GM21423 (cell line): ENCODE measurements around the gene HMGN2.
"Not testable (repeated sequence)": the region's sequence is repeated elsewhere in the genome, so short reads cannot be mapped to it uniquely, and the experiment has no call there.

Source experiments
- ATAC-seq: cut with Tn5 transposase; IDR thresholded peaks from one replicate; pipeline ENCODE4 v1.9.1; 2021; ENCODE audit warnings: mild to moderate bottlenecking, moderate library complexity; ENCODE audit not compliant: unreplicated experiment

The HMGN2 gene

DNA sequence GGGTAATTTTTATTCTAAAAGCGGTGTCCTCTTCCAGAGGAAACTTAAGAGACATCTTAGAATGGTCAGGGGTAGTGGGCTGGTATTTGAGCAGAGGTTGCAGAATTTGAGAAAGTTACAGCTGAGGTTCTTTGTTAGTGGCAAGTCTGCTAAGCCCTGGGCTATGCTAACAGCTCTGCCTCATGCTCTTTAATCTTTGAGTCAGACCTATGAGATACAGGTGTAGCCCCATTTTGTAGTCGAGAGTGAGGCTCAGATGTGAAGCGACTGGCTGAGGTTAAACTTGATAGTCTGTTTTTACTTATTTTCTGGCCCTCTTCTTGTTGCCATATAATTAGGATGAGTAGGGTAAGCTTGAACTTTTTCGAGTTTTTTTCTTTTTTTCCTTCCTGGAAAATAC, 4.7 kb downstream of the HMGN2 start:
- ATAC-seq: no peak

DNA sequence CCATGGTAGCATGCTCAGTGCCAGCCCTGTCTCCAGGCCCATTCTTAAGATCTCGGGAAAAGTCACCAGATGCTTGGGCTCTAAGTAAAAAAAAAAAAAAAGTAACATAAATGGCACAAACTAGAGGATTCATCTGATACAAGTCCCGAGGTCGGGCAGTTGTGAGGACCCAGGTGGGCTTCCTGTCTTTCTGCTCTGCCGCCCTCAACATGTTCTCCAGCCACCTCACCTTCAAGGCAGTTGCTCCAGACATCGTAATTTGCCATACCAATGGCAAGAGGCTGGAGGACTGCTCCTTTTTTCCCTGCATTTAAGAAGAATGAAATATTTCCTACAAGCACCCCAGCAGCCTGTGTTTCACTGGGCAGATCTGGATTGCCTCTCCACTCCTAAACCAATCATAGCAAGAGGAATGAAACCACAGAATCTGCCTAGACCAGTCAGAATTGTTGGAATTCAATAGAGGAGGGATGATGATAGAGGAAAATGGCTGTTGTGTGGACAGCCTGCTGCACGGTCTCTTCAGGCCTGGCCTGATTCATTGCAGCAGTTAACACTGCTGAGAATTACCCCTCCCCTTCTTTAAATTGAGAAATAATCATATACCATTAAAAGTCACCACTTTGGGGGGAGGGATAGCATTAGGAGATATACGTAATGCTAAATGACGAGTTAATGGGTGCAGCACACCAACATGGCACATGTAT, 5.4 kb downstream of the HMGN2 start:
- no peak for ATAC-seq

DNA sequence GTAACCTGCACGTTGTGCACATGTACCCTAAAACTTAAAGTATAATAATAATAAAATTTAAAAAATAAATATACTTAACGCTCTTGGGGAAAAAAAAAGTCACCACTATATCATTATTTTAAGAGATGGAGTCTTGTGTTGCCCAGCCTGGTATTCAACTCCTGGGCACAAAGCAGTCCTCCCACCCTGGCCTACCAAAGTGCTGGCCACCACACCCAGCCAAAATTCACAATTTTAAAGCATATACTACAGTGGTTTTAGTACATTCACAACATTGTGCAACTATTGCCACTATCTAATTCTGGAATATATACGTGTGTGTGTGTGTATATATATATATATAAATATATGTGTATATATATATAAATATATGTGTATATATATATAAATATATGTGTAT, 5.9 kb downstream of the HMGN2 start:
- no peak for ATAC-seq

DNA sequence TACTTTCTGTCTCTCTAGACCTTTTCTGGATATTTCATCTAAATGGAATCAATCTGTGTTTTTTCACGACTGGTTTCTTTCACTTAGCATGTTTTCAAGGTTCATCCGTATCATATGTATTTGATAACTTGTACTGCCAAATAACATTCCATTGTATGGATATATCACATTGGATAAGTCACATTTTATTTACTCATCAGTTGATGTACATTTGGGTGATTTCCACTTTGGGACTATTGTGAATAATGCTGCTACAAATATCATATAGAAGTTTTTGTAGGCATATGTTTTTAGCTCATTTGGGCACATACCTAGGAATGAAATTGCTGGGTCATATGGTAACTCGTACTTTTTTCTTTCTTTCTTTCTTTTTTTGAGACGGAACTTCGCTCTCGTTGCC, 6.7 kb downstream of the HMGN2 start:
- no peak for ATAC-seq

DNA sequence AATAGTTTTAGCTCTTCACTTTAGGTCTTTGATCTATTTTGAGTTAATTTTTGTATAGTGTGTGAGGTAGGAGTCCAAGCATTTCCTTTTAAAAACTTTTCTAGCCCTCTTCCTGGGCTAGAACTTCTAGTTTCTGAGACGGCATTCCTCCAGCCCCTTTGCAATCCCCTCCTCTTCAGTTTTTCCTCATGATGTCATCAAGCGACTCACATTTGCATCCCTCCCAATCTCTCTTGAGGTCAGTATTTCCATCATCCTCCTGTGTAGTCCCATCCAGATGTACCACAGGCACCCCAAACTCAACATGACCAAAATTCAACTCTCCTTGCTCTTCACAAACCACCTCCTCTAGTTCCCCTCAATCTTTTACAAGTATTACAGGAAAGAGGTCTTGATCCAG, 10.7 kb downstream of the HMGN2 start:
- ATAC-seq: no peak

DNA sequence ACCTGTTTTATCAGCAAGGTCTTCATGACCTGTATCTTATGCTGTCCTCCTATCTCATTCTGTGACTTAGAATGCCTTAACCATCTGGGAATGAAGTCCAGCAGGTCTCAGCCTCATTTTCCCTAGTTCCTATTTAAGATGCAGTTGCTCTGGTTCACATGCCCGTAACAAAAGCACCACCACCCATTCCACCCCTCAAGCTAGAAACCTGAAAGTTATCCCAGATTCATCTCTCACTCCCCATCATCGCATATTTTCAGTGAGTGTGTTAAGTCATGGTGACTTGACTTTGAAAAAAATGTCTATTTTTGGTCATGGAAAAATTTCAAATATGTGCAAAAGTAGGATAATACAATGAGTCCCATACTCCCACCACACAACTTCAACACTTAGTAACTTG, 11.7 kb downstream of the HMGN2 start:
- ATAC-seq: no peak

DNA sequence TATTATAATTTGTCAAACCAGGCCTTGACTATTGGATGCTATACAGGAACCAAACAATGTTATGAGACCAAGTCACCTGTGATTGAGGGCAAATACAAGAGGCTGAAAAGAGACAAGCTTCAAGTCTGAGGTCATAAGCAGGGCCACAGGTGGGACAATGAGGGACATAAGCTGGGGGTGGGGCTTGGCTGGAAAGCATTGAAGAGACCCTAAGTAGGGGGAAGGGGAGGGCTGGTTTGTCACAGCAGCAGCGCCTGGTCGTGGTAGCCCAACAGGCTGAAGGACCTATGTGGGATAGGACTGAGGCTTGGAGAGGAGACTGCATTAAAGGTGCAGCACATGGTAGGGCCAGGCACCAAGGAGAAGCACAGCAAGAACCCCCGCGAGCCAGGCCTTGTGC, 17.9 kb downstream of the HMGN2 start:
- no peak for ATAC-seq

DNA sequence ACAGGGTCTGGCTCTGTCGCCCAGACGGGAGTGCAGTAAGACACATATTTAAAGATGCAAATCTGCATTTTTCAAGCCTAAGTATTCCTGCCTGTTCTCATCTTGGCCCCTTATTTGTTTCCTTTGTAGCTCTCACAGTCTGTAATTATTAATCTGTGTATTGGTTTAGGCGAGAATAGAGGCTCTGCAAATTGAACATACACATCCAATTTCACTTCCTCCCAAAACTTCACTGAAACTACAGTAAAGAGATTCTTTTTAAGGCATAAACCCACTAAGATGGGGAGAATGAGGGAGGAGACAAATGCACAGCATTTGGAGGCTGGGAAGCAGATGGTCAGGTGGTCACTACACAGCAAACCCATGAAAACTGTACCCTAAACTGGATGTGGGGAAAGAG, 21.0 kb downstream of the HMGN2 start:
- no peak for ATAC-seq

DNA sequence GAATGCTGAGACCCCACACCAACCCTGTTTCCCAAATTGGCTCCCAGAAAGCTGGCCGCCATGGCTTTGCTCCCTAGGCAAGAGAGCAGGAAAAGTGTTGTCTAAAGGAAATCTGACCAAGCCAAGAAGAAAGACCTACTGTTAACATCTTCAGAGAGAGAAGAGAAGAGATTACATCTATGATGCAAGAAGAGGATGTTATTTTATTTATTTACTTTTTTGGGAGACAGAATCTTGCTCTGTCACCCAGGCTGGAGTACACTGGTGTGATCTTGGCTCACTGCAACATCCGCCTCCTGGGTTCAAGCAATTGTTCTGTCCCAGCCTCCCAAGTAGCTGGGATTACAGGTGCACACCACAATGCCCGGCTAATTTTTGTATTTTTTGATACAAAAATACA, 21.7 kb downstream of the HMGN2 start:
- no peak for ATAC-seq

DNA sequence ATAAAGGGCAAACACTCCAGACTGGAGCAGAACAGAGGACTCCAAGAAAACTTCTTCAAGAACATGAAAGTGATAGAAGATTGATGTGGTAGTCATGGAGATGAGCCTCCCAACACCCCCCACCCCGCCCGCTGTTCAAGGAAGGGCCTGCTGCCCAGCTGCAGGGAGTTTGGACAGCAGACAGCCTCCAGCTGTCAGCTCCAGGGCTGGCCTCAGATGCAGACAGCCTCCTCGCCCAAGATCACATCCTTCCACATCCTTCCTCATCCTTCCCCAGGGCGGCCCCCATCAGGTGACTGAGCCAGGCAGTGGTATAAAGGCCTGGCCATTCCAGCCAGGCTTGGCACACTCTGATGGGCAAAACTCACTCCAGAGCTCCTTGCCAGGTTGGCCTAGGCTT, 24.6 kb downstream of the HMGN2 start:
- ATAC-seq: no peak

DNA sequence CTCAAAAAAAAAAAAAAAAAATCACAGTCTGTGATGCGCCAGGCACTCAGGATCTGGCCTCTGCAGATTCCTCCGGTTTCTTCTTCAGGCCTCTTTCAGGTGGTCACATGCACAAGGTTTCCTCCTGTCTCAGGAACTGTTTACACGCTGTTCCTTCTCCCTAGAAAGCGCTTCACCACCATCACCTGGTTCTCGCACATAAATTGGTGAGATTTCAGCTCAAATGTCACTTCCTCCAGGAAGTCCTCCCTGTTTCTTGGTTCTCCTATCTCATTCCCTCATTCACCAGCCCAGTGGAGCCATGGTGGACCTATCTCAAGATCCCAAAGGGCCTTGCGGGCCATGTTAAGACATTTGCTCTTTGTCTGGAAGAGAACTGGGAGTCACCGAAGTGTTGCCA, 26.7 kb downstream of the HMGN2 start:
- ATAC-seq: no peak

DNA sequence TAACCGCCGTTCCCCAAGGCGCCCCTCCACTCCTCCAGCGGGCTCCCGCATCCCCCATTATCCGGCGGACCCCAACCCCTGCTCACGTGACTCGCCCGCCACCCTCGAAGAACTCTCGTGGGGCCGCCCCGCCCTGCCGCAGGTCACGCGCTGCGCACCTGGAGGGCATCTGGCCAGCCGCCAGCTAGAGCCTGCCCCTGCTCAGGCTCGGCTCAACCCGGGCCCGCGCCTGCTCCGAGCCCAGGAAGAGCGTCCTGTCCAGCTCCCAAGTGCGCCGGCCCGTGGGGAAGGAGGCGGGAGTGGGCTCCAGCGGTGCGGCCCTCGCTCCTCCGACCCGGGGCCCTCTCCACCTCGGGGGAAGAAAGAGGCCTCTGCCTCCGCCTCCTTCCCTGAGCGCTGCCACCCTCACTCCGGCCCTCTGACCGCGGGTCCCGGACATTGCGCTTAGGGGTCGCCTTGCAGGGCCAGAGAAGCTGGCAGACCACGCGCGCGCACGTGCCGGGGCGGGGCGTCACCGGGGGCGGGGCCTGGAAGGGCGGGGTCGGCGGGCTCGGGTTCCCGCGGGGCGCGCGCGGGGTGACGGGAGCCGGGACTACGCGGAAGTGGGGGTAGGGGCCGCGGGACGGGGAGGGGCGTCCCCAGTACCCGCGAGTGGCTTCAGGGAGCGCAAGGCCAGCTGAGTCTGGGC, 28.4 kb downstream of the HMGN2 start:
- peak; percentile 62 for ATAC-seq

DNA sequence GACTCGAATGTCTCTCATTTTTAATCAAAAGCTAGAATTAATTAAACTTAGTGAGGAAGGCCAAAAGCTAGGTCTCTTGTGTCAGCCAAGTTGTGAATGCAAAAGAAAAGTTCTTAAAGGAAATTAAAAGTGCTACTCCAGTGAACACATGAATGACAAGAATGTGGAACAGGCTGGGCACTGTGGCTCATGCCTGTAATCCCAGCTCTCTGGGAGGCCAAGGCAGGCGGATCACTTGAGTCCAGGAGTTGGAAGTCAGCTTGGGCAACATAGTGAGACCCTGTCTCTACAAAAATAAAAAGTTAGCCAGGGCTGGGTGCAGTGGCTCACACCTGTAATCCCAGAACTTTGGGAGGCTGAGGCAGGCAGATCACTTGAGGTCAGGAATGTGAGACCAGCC, 38.5 kb downstream of the HMGN2 start:
- not testable (repeated sequence) for ATAC-seq

DNA sequence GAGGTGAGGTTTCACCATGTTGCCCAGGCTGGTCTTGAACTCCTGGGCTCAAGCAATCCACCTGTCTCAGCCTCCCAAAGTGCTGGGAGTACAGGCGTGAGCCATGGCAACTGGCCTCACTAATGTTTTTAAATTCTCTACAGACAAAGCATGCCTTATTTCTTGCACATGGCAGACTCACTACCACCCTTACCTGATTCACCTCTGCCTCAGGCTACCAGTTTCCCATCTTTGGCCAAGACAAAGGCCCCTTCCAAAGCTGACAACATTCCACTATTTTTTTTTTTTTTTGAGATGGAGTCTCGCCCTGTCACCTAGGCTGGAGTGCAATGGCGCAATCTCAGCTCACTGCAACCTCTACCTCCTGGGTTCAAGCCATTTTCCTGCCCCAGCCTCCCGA, 43.6 kb downstream of the HMGN2 start:
- not testable (repeated sequence) for ATAC-seq

DNA sequence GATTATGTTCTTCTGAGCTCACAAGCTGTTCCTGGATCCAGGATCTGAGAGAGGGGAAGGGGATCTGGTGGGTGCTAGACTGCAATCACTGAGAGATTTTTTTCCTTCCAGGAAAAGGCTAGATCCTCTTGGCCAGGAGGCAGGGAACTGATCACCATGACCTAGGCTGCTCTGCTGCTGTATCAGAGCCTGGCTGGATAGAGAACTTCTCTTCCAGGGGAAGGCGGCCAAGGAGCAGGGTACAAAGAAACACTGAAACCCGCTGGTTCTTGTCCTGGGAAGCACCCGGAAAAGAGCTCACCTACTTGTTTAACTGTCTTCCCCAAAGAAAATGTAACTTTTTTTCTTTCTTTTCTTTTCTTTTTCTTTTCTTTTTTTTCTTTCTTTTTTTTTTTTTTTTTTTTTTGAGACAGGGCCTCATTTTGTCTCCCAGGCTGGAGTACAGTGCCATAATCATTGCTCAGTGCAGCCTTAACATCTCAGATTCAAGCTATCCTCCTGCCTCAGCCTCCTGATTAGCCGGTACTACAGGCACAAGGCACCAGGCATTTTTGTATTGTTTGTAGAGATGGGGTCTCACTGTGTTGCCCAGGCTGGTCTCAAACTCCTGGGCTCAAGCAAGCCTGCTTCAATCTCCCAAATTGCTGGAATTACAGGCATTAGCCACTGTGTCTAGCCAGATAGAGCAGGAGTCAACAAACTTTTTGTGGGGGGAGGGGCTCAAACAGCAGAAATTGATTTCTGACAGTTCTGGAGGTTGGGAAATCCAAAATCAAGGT, 44.9 kb downstream of the HMGN2 start:
- no peak for ATAC-seq

DNA sequence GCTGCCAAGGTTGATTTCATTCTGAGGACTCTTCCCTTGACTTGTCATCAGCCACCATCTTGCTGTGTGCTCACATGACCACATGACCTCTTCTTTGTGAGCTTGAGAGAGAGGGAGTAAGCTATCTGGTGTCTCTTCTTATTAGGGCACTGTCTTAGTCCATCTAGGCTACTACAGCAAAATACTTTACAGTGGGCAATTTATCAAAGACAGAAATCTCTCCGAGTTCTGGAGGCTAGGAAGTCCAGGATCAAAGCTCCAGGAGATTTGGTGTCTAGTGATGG, 45.5 kb downstream of the HMGN2 start:
- no peak for ATAC-seq

DNA sequence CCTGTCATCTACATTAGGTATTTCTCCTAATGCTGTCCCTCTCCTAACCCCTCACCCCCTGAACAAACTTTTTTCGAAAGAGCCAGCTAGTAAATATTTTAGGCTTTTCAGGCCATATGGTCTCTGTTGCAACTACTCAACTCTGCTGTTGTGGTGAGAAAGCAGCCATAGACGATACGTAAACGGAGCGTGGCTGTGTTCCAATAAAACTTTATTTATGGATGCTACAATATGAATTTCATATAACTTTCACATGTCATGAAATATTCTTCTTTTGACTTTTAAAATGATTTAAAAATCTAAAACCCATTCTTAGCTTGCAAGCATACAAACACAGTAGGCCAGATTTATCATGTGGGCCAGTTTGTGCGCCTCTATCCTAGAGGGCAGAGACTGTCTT, 46.1 kb downstream of the HMGN2 start:
- ATAC-seq: no peak

DNA sequence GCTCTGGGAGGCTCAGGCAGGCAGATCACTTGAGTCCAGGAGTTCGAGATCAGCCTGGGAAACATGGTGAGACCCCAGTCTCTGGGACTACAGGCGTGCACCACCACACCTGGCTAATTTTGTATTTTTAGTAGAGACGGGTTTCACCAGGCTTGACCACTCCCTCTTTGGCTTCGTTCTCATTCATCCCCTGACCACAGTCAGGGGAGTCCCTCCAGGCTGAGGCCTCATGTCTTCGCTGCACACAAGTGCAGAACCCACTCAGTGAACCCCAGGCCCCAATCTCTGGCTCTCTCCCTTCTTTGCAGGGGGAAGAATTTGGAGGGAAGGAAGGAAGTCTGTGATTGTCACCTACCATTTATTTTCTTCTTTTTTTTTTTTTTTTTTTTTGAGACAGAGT, 48.1 kb downstream of the HMGN2 start:
- no peak for ATAC-seq

DNA sequence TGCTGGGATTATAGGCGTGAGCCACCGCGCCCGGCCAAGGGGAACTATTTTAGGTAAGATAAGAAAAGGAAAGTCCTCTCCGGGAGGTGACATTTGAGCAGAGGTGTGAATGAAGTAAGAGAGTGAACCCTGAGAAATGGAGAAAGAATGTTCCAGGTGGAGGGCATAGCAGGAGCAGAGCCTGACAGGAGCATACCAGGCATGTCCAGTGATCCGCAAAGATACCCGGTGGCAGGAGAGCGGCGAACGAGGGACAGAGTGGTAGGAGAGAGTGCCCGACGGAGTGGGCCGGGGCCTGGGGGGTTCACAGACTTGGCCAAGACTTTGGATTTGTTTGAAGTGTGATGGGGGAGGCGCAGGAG, 49.4 kb downstream of the HMGN2 start:
- ATAC-seq: no peak

DNA sequence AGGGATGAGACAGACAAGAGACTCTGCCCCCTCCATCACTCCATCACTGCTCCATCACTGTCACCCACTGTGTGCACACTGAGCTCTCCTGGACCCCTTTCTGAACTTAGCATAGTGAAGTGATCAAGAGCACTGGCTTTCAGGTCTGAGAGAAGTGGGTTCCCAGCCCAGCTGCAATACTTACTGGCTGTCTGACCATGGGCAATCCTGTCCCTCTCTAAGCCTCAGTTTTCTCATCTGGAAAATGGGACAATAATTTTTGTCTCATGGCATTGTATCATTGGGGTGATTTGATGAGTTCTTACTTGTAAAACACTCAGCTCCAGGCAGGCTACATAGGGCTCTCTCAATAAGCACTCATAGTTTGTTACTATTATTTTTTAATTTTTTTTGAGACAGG, 49.8 kb downstream of the HMGN2 start:
- no peak for ATAC-seq

DNA sequence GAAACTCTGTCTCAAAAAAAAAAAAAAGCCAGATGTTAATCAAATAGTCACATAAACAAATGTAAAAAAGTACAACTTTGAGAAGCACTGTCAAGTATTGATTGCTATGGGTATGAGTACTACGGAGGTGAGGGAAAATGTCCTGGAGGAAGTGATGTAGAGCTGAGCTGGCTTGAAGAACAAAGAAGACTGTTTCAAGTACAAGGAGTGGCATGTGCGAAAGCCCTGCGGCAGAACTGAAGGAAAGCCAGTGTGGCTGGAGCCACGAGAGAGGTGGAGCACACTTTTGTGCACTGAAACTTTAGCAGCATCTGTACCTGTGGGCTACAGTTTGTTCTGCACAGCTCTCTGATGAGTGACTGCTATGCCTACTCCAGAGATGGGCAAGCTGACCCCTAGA, 51.9 kb downstream of the HMGN2 start:
- ATAC-seq: no peak
